GM23338 (cell line): ENCODE results near the gene CCNB2. TPM values are rescaled to one million over a fixed set of nuclear protein-coding genes. Genes with fewer than 3 reads are reported as not detected.
A peak's percentile ranks its signal among the peaks of the same experiment; 100 is the strongest.

ENCODE experiments used
- ATAC-seq: fragments of 200-7000 bp; cut with Tn5 transposase; 3 replicates; pipeline ENCODE4 v1.9.1; 2020
- DNase-seq: peaks from one replicate; pipeline ENCODE4 v3.0.0-alpha.2; 2015; ENCODE audit warnings: low spot score
- H2AFZ ChIP-seq: fragments of 200-600 bp; sonication (generic); 2 replicates; pipeline ENCODE4 v1.8.0; 2016; ENCODE audit warnings: antibody characterized with exemption, mild to moderate bottlenecking, moderate library complexity
- H3F3A ChIP-seq: fragments of 200-600 bp; sonication (generic); replicated peaks from 2 replicates; pipeline ENCODE4 v1.8.0; 2017; ENCODE audit warnings: antibody characterized with exemption, mixed run types, low read depth
- H3K27ac ChIP-seq: fragments of 200-600 bp; sonication (generic); 2 replicates; pipeline ENCODE4 v1.6.1; 2016; ENCODE audit warnings: low read depth
- H3K27me3 ChIP-seq: fragments of 200-600 bp; sonication (generic); 2 replicates; pipeline ENCODE4 v1.8.0; 2016; ENCODE audit warnings: mild to moderate bottlenecking, mixed run types, moderate library complexity; ENCODE audit not compliant: insufficient read depth
- H3K36me3 ChIP-seq: fragments of 200-600 bp; sonication (generic); 2 replicates; pipeline ENCODE4 v1.8.0; 2016; ENCODE audit warnings: mild to moderate bottlenecking; ENCODE audit not compliant: insufficient read depth
- H3K4me1 ChIP-seq: fragments of 200-600 bp; sonication (generic); 2 replicates; pipeline ENCODE4 v1.8.0; 2016; ENCODE audit warnings: mild to moderate bottlenecking, moderate library complexity; ENCODE audit not compliant: insufficient read depth
- H3K4me2 ChIP-seq: fragments of 200-600 bp; sonication (generic); 2 replicates; pipeline ENCODE4 v1.7.1; 2017; ENCODE audit warnings: mixed run types
- H3K4me3 ChIP-seq: fragments of 200-600 bp; sonication (generic); 2 replicates; pipeline ENCODE4 v1.6.1; 2016; ENCODE audit warnings: mixed run types
- H3K79me2 ChIP-seq: fragments of 200-600 bp; sonication (generic); replicated peaks from 2 replicates; pipeline ENCODE4 v1.8.0; 2017; ENCODE audit warnings: mild to moderate bottlenecking; ENCODE audit not compliant: insufficient read depth
- H3K9me2 ChIP-seq: fragments of 200-600 bp; sonication (generic); 2 replicates; pipeline ENCODE4 v1.8.0; 2017; ENCODE audit not compliant: insufficient read depth
- H4K20me1 ChIP-seq: fragments of 200-600 bp; sonication (generic); replicated peaks from 2 replicates; pipeline ENCODE4 v1.8.0; 2017; ENCODE audit warnings: mild to moderate bottlenecking; ENCODE audit not compliant: insufficient read depth
- H3K27ac Mint-ChIP-seq: 2 replicates; pipeline ENCODE4 v1.8.0; 2020; ENCODE audit warnings: inconsistent platforms, mild to moderate bottlenecking, moderate library complexity, mixed read lengths
- H3K27me3 Mint-ChIP-seq: 3 replicates; pipeline ENCODE4 v1.8.0; 2022; ENCODE audit warnings: low read depth, mild to moderate bottlenecking, moderate library complexity, mixed read lengths, inconsistent platforms; ENCODE audit not compliant: insufficient read depth, poor library complexity
- H3K36me3 Mint-ChIP-seq: 3 replicates; pipeline ENCODE4 v1.8.0; 2021; ENCODE audit warnings: low read depth, mild to moderate bottlenecking, inconsistent platforms, moderate library complexity, mixed read lengths
- H3K4me1 Mint-ChIP-seq: 3 replicates; pipeline ENCODE4 v1.8.0; 2020; ENCODE audit warnings: mild to moderate bottlenecking, inconsistent platforms, mixed read lengths
- H3K4me3 Mint-ChIP-seq: 3 replicates; pipeline ENCODE4 v1.8.0; 2021; ENCODE audit warnings: moderate library complexity, mild to moderate bottlenecking, inconsistent platforms, mixed read lengths
- H3K9me3 Mint-ChIP-seq: 3 replicates; pipeline ENCODE4 v1.8.0; 2020; ENCODE audit warnings: moderate library complexity, mild to moderate bottlenecking, inconsistent platforms, mixed read lengths
- EZH2 ChIP-seq: fragments of 200-600 bp; sonication (generic); IDR thresholded peaks from one replicate; pipeline ENCODE4 v1.8.0; 2017; ENCODE audit warnings: antibody characterized with exemption, mild to moderate bottlenecking, low read depth; ENCODE audit not compliant: unreplicated experiment
- EZH2phosphoT487 ChIP-seq: fragments of 200-600 bp; sonication (generic); IDR thresholded peaks from one replicate; pipeline ENCODE4 v1.8.1; 2018; ENCODE audit warnings: antibody characterized with exemption; ENCODE audit not compliant: unreplicated experiment
- JUNB ChIP-seq: IDR thresholded peaks from one replicate; pipeline ENCODE4 v1.6.1; 2016; ENCODE audit warnings: antibody characterized with exemption; ENCODE audit not compliant: unreplicated experiment
- NANOG ChIP-seq: IDR thresholded peaks from 2 replicates; pipeline ENCODE4 v1.6.1; 2016; ENCODE audit warnings: antibody characterized with exemption, borderline replicate concordance
- POLR2AphosphoS5 ChIP-seq: IDR thresholded peaks from 2 replicates; pipeline ENCODE4 v1.6.1; 2016; ENCODE audit warnings: antibody characterized with exemption, low read depth
- REST ChIP-seq: IDR thresholded peaks from one replicate; pipeline ENCODE4 v1.6.1; 2018; ENCODE audit warnings: antibody characterized with exemption; ENCODE audit not compliant: unreplicated experiment
- ZNF114 ChIP-seq: fragments of 250-450 bp; sonication (Bioruptor Pico); IDR thresholded peaks from 2 replicates; pipeline ENCODE4 v1.5.0; 2020; ENCODE audit warnings: mild to moderate bottlenecking, moderate library complexity
- ZNF462 ChIP-seq: fragments of 250-450 bp; sonication (Bioruptor Pico); IDR thresholded peaks from 2 replicates; pipeline ENCODE4 v1.5.0; 2020; ENCODE audit warnings: mild to moderate bottlenecking, moderate library complexity
- polyA plus RNA-seq: library from polyadenylated mRNA; unstranded; fragments of >200 nt; fragmentation: Nextera tagmentation; extraction: Ambion mirVana; gene quantifications from 2 replicates; pipeline ENCODE4 v1.2.1, GENCODE V29; 2016
- total RNA-seq: library from RNA; depleted of rRNA; stranded (reverse); fragments of >200 nt; shearing (Covaris generic); gene quantifications from 2 replicates; pipeline ENCODE4 v1.2.3, GENCODE V29; 2014
- TF ChIP-seq, protein P1 (sequence below): IDR thresholded peaks from 2 replicates; pipeline ENCODE4 v1.6.1; 2016; ENCODE audit warnings: antibody characterized with exemption

CCNB2 gene
- total and polyA plus RNA-seq, 2 experiments from 2014 or later = 81.8 to 108 TPM

- Mint-ChIP-seq H3K27me3 (peaks cover 4% of the 10 kb centered on the region), H3K9me3 (no peaks in the 10 kb centered on the region), H3K4me3 (no peak overlapping the region), H3K4me1 (peaks cover 23% of the 10 kb centered on the region), H3K27ac (peak overlapping the region; percentile 23), H3K36me3 (peaks cover 22% of the 10 kb centered on the region; the same call in 2 of the 3 replicates)
- no peaks in the 10 kb centered on the region for H3F3A ChIP-seq
- no peak overlapping the region for H3K4me3 ChIP-seq
- DNase-seq (no peak), ATAC-seq (no peak)
- no peak for TF ChIP-seq EZH2
- TF ChIP-seq ZNF114 (CRISPR knock-in tag) = no peak
- no peak for TF ChIP-seq JUNB
- TF ChIP-seq EZH2phosphoT487 = no peak
- TF ChIP-seq POLR2AphosphoS5 = no peak
- no peak for TF ChIP-seq ZNF462
- TF ChIP-seq REST = no peak
- no peak for TF ChIP-seq NANOG
- TF ChIP-seq, protein P1, sequence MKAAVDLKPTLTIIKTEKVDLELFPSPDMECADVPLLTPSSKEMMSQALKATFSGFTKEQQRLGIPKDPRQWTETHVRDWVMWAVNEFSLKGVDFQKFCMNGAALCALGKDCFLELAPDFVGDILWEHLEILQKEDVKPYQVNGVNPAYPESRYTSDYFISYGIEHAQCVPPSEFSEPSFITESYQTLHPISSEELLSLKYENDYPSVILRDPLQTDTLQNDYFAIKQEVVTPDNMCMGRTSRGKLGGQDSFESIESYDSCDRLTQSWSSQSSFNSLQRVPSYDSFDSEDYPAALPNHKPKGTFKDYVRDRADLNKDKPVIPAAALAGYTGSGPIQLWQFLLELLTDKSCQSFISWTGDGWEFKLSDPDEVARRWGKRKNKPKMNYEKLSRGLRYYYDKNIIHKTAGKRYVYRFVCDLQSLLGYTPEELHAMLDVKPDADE = no peak
- H3K79me2 ChIP-seq = no peaks in the 10 kb centered on the region
- H3K4me2 ChIP-seq = no peak overlapping the region
- H3K27me3 ChIP-seq = no peaks in the 10 kb centered on the region
- no peak overlapping the region for H2AFZ ChIP-seq
- H3K27ac ChIP-seq = no peak overlapping the region
- H3K36me3 ChIP-seq = 0 out of 2 replicates have a peak, but pooled peaks cover 13% of the 10 kb centered on the region
- no peaks in the 10 kb centered on the region for H3K4me1 ChIP-seq
- H3K9me2 ChIP-seq = 0 out of 2 replicates have a peak, but pooled peaks cover 5% of the 10 kb centered on the region
- H4K20me1 ChIP-seq = no peaks in the 10 kb centered on the region
Measured at GRCh38 chr15:59166166-59166565, 61.2 kb downstream of the CCNB2 start.
